HEK293 (cell line): ENCODE data around the gene PRKCE.
A peak's percentile ranks its signal among the peaks of the same experiment; 100 is the strongest.

ENCODE experiments used
- CTCF ChIA-PET: fragments of 350-600 bp; formaldehyde crosslinking; extraction: SDS; loops from one replicate; lab custom pipeline; 2021; ENCODE audit warnings: antibody characterized with exemption; lab: Yijun Ruan, JAX
- POLR2A ChIA-PET: fragments of 300-600 bp; formaldehyde crosslinking; extraction: SDS; loops from one replicate; lab custom pipeline; 2020; ENCODE audit warnings: antibody characterized with exemption, inconsistent platforms; lab: Yijun Ruan, JAX
- H3K27ac ChIP-seq: fragments of 200-500 bp; sonication (Bioruptor generic); 2 replicates; pipeline ENCODE4 v1.5.1; 2014; ENCODE audit warnings: low read depth, low read length, control low read depth, inconsistent platforms; ENCODE audit errors: extremely low read depth
- H3K36me3 ChIP-seq, 2 experiments: fragments of 200-500 bp in 1 of 2; sonication (Bioruptor generic) in 1 of 2; 1 replicate in 1 of 2; 2 replicates in 1 of 2; pipeline ENCODE4 v1.5.1; 2014 to 2017; ENCODE audit warnings: inconsistent platforms in 2 of 2, low read length in 2 of 2; ENCODE audit not compliant: control insufficient read depth in 2 of 2, insufficient read depth in 1 of 2
- H3K4me1 ChIP-seq: fragments of 200-500 bp; sonication (Bioruptor generic); 2 replicates; pipeline ENCODE4 v1.5.1; 2014; ENCODE audit warnings: mild to moderate bottlenecking, low read length, inconsistent platforms; ENCODE audit not compliant: control insufficient read depth, insufficient read depth
- H3K4me3 ChIP-seq: 2 replicates; pipeline ENCODE4 v1.5.1; 2011; ENCODE audit warnings: low read depth, mild to moderate bottlenecking, control low read depth, low read length, moderate library complexity
- H3K9me3 ChIP-seq: fragments of 200-500 bp; sonication (Bioruptor generic); 2 replicates; pipeline ENCODE4 v1.5.1; 2014; ENCODE audit warnings: low read depth, low read length, inconsistent platforms; ENCODE audit not compliant: control insufficient read depth, insufficient read depth
- EGR2 ChIP-seq: fragments of 450-650 bp; formaldehyde crosslinking; IDR thresholded peaks from 2 replicates; pipeline ENCODE4 v1.5.1; 2016; ENCODE audit warnings: low read depth, missing biosample characterization, missing genetic modification characterization
- FEZF1 ChIP-seq: fragments of 450-650 bp; formaldehyde crosslinking; IDR thresholded peaks from 2 replicates; pipeline ENCODE4 v1.5.1; 2016; ENCODE audit warnings: missing biosample characterization, missing genetic modification characterization
- GFI1B ChIP-seq: fragments of 450-650 bp; formaldehyde crosslinking; IDR thresholded peaks from 2 replicates; pipeline ENCODE4 v1.5.1; 2016; ENCODE audit warnings: missing biosample characterization, missing genetic modification characterization
- KLF1 ChIP-seq: fragments of 450-650 bp; formaldehyde crosslinking; IDR thresholded peaks from 2 replicates; pipeline ENCODE4 v1.5.1; 2016; ENCODE audit warnings: missing biosample characterization, missing genetic modification characterization
- PATZ1 ChIP-seq: fragments of 450-650 bp; formaldehyde crosslinking; IDR thresholded peaks from 2 replicates; pipeline ENCODE4 v1.5.1; 2016; ENCODE audit warnings: missing biosample characterization, missing genetic modification characterization
- ZBTB26 ChIP-seq: fragments of 450-650 bp; formaldehyde crosslinking; optimal IDR thresholded peaks from 2 replicates; pipeline ENCODE3; 2016; ENCODE audit warnings: missing biosample characterization, mild to moderate bottlenecking, missing genetic modification characterization
- ZBTB48 ChIP-seq: fragments of 450-650 bp; formaldehyde crosslinking; IDR thresholded peaks from 2 replicates; pipeline ENCODE4 v1.5.1; 2016; ENCODE audit warnings: missing biosample characterization, missing genetic modification characterization
- ZIC2 ChIP-seq: fragments of 450-650 bp; formaldehyde crosslinking; IDR thresholded peaks from 2 replicates; pipeline ENCODE4 v1.5.1; 2016; ENCODE audit warnings: missing biosample characterization, missing genetic modification characterization
- ZNF112 ChIP-seq: fragments of 450-650 bp; formaldehyde crosslinking; IDR thresholded peaks from 2 replicates; pipeline ENCODE4 v1.5.0; 2017; ENCODE audit warnings: missing biosample characterization, missing genetic modification characterization
- ZNF121 ChIP-seq: fragments of 450-650 bp; formaldehyde crosslinking; IDR thresholded peaks from 2 replicates; pipeline ENCODE4 v1.5.1; 2016; ENCODE audit warnings: missing biosample characterization, missing genetic modification characterization
- ZNF24 ChIP-seq: fragments of 450-650 bp; formaldehyde crosslinking; IDR thresholded peaks from 2 replicates; pipeline ENCODE4 v1.5.1; 2016; ENCODE audit warnings: missing biosample characterization, missing genetic modification characterization
- ZNF362 ChIP-seq: fragments of 450-650 bp; formaldehyde crosslinking; IDR thresholded peaks from 2 replicates; pipeline ENCODE4 v1.5.1; 2016; ENCODE audit warnings: missing biosample characterization, missing genetic modification characterization
- ZNF433 ChIP-seq: fragments of 450-650 bp; formaldehyde crosslinking; IDR thresholded peaks from 2 replicates; pipeline ENCODE4 v1.5.1; 2016; ENCODE audit warnings: missing biosample characterization, missing genetic modification characterization, low read depth
- ZNF544 ChIP-seq: fragments of 450-650 bp; formaldehyde crosslinking; IDR thresholded peaks from 2 replicates; pipeline ENCODE4 v1.5.0; 2017; ENCODE audit warnings: missing biosample characterization, missing genetic modification characterization
- ZNF610 ChIP-seq: fragments of 450-650 bp; formaldehyde crosslinking; IDR thresholded peaks from 2 replicates; pipeline ENCODE4 v1.5.1; 2016; ENCODE audit warnings: missing biosample characterization, missing genetic modification characterization, borderline replicate concordance
- ZSCAN5A ChIP-seq: fragments of 450-650 bp; formaldehyde crosslinking; IDR thresholded peaks from 2 replicates; pipeline ENCODE4 v1.5.1; 2016; ENCODE audit warnings: missing biosample characterization, missing genetic modification characterization
- TF ChIP-seq, protein P1 (sequence below): fragments of 450-650 bp; formaldehyde crosslinking; IDR thresholded peaks from 2 replicates; pipeline ENCODE4 v1.5.1; 2016; ENCODE audit warnings: missing biosample characterization, missing genetic modification characterization, low read depth
- TF ChIP-seq, protein P2 (sequence below): fragments of 450-650 bp; formaldehyde crosslinking; IDR thresholded peaks from 2 replicates; pipeline ENCODE4 v1.5.1; 2016; ENCODE audit warnings: missing biosample characterization, missing genetic modification characterization

PRKCE gene

GRCh38 chr2:45881970-45882581 is 230.6 kb downstream of the PRKCE start:
- Histone ChIP-seq H3K9me3 (no peaks in the 10 kb centered on the region), H3K27ac (no peak overlapping the region), H3K4me1 (peaks cover 3% of the 10 kb centered on the region; the same call in 1 of the 2 replicates), H3K36me3 (no peaks in the 10 kb centered on the region), H3K4me3 (no peak overlapping the region)
- TF ChIP-seq, protein P1, sequence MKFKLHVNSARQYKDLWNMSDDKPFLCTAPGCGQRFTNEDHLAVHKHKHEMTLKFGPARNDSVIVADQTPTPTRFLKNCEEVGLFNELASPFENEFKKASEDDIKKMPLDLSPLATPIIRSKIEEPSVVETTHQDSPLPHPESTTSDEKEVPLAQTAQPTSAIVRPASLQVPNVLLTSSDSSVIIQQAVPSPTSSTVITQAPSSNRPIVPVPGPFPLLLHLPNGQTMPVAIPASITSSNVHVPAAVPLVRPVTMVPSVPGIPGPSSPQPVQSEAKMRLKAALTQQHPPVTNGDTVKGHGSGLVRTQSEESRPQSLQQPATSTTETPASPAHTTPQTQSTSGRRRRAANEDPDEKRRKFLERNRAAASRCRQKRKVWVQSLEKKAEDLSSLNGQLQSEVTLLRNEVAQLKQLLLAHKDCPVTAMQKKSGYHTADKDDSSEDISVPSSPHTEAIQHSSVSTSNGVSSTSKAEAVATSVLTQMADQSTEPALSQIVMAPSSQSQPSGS: peak; percentile 73
- TF ChIP-seq ZNF610 (tag by site-specific recombination): no peak
- ChIA-PET POLR2A (no interaction called here), CTCF (interaction anchor here (0.5 kb wide), 1 partner anchor 352 kb away, joined by 3 read pairs; no protein-coding TSS in a partner anchor)

GRCh38 chr2:45882707-45883602 is 231.5 kb downstream of the PRKCE start:
- ChIA-PET POLR2A (no interaction called here), CTCF (no interaction called here)
- Histone ChIP-seq H3K4me1 (peaks cover 3% of the 10 kb centered on the region; the same call in 1 of the 2 replicates), H3K36me3 (no peaks in the 10 kb centered on the region), H3K9me3 (no peaks in the 10 kb centered on the region), H3K4me3 (no peak overlapping the region), H3K27ac (no peak overlapping the region)
- no peak for TF ChIP-seq PATZ1
- no peak for TF ChIP-seq ZIC2
- TF ChIP-seq ZNF112 (tag by site-specific recombination): no peak
- no peak for TF ChIP-seq ZNF24

DNA sequence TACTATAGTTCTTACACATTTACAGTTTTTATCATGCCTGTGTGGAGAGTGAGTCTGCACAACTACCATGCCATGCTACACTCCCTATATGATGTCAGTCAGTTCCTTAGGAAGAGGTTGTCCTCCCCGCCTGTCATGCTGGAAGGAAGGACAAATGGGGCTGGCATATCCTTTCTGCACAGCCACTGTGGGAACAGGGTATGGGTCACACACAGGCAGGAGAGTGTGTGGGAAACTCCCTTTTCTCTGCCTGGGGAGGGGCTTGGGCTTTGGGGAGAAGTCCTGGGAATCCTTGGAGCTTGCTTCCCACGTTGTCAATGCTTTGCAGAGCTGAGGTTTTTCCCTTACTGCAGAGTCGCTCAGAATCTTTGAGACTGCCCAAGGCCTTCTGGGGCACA is 232.1 kb downstream of the PRKCE start:
- TF ChIP-seq ZBTB26 (tag by site-specific recombination) (no peak), ZSCAN5A (tag by site-specific recombination) (no peak), KLF1 (tag by site-specific recombination) (no peak), ZNF24 (no peak), EGR2 (tag by site-specific recombination) (no peak), ZNF121 (tag by site-specific recombination) (no peak), ZNF362 (tag by site-specific recombination) (no peak), ZNF544 (tag by site-specific recombination) (no peak), FEZF1 (tag by site-specific recombination) (no peak), ZBTB48 (no peak), GFI1B (tag by site-specific recombination) (no peak), ZNF433 (no peak)
- TF ChIP-seq, protein P2, sequence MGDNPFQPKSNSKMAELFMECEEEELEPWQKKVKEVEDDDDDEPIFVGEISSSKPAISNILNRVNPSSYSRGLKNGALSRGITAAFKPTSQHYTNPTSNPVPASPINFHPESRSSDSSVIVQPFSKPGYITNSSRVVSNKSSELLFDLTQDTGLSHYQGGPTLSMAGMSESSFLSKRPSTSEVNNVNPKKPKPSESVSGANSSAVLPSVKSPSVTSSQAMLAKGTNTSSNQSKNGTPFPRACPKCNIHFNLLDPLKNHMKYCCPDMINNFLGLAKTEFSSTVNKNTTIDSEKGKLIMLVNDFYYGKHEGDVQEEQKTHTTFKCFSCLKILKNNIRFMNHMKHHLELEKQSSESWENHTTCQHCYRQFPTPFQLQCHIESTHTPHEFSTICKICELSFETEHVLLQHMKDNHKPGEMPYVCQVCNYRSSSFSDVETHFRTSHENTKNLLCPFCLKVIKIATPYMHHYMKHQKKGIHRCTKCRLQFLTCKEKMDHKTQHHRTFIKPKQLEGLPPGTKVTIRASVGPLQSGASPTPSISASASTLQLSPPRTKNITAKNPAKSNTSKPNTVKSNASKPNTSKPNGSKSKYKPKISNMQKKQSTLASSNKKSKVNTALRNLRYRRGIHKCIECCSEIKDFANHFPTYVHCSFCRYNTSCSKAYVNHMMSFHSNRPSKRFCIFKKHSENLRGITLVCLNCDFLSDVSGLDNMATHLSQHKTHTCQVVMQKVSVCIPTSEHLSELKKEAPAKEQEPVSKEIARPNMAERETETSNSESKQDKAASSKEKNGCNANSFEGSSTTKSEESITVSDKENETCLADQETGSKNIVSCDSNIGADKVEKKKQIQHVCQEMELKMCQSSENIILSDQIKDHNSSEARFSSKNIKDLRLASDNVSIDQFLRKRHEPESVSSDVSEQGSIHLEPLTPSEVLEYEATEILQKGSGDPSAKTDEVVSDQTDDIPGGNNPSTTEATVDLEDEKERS: no peak
- TF ChIP-seq, all 188 proteins: peak for 0
- Histone ChIP-seq H3K4me1 (peaks cover 3% of the 10 kb centered on the region; the same call in 1 of the 2 replicates), H3K27ac (no peak overlapping the region), H3K36me3 (no peaks in the 10 kb centered on the region), H3K9me3 (no peaks in the 10 kb centered on the region), H3K4me3 (no peak overlapping the region)
- CTCF ChIA-PET: no interaction called here
- POLR2A ChIA-PET: no interaction called here
